Muscle layer of duodenum (tissue), 2 donors: Measurements from ENCODE around the gene GGACT.

Source experiments
- H3K27ac ChIP-seq: one replicate; pipeline ENCODE4 v1.7.0; 2013; ENCODE audit warnings: mild to moderate bottlenecking, low read length
- H3K27me3 ChIP-seq: one replicate; pipeline ENCODE4 v1.7.0; 2013; ENCODE audit warnings: low read depth, mild to moderate bottlenecking, control low read depth, low read length
- H3K36me3 ChIP-seq, 2 donors: one replicate each; pipeline ENCODE4 v1.7.0; 2013; ENCODE audit warnings: low read length in 2 of 2, control low read depth in 1 of 2, mild to moderate bottlenecking in 1 of 2; ENCODE audit not compliant: insufficient read depth in 2 of 2, control insufficient read depth in 1 of 2
- H3K4me1 ChIP-seq, 2 donors: one replicate each; pipeline ENCODE4 v1.7.0; 2013; ENCODE audit warnings: low read length in 2 of 2, mild to moderate bottlenecking in 2 of 2, control low read depth in 1 of 2, moderate library complexity in 1 of 2; ENCODE audit not compliant: insufficient read depth in 2 of 2, control insufficient read depth in 1 of 2
- H3K4me3 ChIP-seq, 2 donors: one replicate each; pipeline ENCODE4 v1.7.0; 2013; ENCODE audit warnings: low read length in 2 of 2, low read depth in 1 of 2, mild to moderate bottlenecking in 1 of 2
- H3K9me3 ChIP-seq, 2 donors: one replicate each; pipeline ENCODE4 v1.7.0; 2013; ENCODE audit warnings: low read length in 2 of 2, control low read depth in 1 of 2, mild to moderate bottlenecking in 1 of 2; ENCODE audit not compliant: control insufficient read depth in 1 of 2
- donor health status: healthy.

GGACT gene

DNA sequence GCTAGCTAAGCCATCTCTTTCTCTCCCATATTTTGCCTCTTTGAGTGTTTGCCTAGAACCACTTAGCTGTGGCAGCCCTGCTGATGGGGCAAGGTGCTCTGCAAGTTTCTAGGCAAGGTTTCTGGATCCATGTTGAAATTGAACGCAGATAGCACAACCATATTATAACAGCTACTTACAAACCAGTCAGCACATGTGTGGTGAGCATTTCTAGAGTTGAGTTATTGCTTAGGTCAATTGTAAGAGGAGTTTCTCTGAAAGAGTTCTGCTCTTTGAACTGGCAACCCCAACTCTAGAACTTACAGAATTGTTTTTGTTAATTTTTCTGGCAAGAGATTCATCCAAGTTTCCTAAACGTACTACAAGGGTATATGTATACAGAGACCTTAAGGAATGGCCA is 103.3 kb downstream of the GGACT start:
- H3K27ac ChIP-seq, result no peak overlapping the region
- no peaks in the 10 kb centered on the region for H3K9me3 ChIP-seq
- H3K4me1 ChIP-seq, result no peaks in the 10 kb centered on the region
- H3K27me3 ChIP-seq, result no peaks in the 10 kb centered on the region
- no peaks in the 10 kb centered on the region for H3K36me3 ChIP-seq
- H3K4me3 ChIP-seq, result no peak overlapping the region

DNA sequence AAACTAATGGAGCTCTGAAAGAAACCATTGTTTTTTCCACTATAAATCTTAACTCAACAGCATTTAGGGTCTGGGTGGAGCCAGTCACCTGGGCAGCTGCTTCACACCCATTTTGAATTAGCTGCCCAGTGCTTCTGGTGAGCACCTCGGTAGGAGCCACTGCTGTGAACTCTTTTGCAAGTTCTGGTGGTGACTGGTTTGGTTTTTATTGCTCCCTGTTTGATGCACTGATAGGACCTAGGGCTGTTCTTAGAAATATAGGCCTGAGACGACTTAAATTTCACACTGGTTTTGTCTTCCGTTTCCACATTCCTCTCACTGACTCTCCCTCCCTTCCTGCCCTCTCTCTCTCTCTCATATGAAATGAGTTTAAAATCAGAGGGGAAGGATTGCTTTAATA is 103.9 kb downstream of the GGACT start:
- Histone ChIP-seq H3K27me3 (no peaks in the 10 kb centered on the region), H3K36me3 (no peaks in the 10 kb centered on the region), H3K27ac (no peak overlapping the region), H3K4me3 (no peak overlapping the region), H3K9me3 (no peaks in the 10 kb centered on the region), H3K4me1 (no peaks in the 10 kb centered on the region)

DNA sequence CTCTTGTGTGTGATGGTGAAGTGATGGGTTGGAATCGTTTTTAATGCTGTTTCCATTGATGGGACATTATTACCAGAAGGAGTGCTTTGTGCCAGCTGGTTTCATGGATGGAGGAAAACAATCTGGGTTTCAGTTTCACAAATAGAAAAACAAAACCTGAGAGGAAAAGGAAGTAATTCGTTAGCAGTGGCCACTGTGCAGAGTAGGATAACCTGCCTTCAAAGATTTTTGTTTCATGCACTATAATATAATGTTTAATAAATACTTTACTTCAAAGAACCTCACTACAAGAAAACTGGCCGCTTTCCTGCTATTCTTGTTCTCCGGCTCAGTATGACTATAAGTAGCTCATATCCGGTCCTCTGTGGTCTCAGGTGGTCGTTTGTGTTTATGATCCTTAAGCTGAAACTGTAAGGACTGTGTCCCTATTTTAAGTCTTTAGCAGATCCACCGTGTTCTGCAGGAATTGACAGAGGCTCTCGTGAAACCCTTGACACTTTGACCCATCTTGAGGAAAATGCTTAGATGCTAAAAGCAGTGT is 104.7 kb downstream of the GGACT start:
- no peak overlapping the region for H3K4me3 ChIP-seq
- H3K4me1 ChIP-seq, result no peaks in the 10 kb centered on the region
- H3K27me3 ChIP-seq, result no peaks in the 10 kb centered on the region
- no peaks in the 10 kb centered on the region for H3K9me3 ChIP-seq
- H3K27ac ChIP-seq, result no peak overlapping the region
- H3K36me3 ChIP-seq, result no peaks in the 10 kb centered on the region

DNA sequence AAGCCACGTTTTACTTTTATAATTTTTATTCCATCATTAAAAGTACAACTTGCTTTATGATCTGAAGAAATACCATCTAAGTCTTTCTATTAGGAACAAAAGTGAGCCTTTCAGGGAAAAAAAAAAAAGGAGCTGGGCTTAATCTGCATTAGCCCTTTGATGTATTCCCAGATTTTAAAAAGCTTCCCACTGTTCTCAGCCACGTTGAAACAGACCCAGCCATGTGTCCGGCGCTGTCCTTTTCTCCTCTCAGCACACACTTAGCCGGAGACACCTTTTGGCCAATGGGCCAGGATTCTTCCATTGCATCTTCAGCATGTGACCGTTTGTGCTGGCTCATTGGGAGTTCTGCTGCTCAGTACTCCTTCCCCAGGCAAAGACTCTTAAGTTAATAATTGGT is 105.5 kb downstream of the GGACT start:
- no peaks in the 10 kb centered on the region for H3K36me3 ChIP-seq
- no peaks in the 10 kb centered on the region for H3K4me1 ChIP-seq
- no peaks in the 10 kb centered on the region for H3K9me3 ChIP-seq
- H3K27ac ChIP-seq, result no peak overlapping the region
- H3K4me3 ChIP-seq, result no peak overlapping the region
- H3K27me3 ChIP-seq, result no peaks in the 10 kb centered on the region

DNA sequence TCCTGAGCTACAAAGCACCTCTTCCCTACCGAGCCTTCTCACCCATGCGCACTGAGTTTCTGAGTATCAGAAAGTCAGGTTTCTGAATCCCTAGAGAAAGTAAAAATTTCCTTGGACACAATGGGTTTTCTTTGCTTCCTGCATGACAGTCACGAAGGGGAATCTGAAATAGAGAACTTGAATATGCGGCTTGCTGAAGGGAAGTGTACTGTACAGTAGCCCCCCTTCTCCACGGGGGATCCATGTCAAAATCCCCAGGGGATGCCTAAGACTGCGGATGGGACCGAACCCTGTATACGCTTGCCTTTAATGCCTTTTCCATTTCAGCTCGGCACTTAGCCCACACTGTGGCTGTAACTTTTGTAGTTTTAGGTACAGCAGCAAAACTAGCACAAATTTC is 107.9 kb downstream of the GGACT start:
- Histone ChIP-seq H3K9me3 (no peaks in the 10 kb centered on the region), H3K36me3 (no peaks in the 10 kb centered on the region), H3K27ac (no peak overlapping the region), H3K27me3 (no peaks in the 10 kb centered on the region), H3K4me3 (no peak overlapping the region), H3K4me1 (no peaks in the 10 kb centered on the region)
